HCT116 (cell line): ENCODE data around the gene C16orf78. TPM values are rescaled to one million over a fixed set of nuclear protein-coding genes. Genes with fewer than 3 reads are reported as not detected.

Experiments used
- ATAC-seq: fragments of 200-7000 bp; cut with Tn5 transposase; 2 replicates; pipeline ENCODE4 v1.9.1; 2020; ENCODE audit warnings: mild to moderate bottlenecking, moderate library complexity
- BruUV-seq: library from RNA; stranded (reverse); fragments of 400-500 nt; replicated peaks from 2 replicates; lab custom pipeline; 2021; lab: Mats Ljungman, UMichigan
- CTCF ChIA-PET: fragments of 300-600 bp; sonication (Branson Sonifier 250); formaldehyde crosslinking; loops from one replicate; lab custom pipeline; 2021; ENCODE audit warnings: antibody characterized with exemption; lab: Charles Lee
- POLR2A ChIA-PET: fragments of 300-600, 350-600 bp; sonication (Branson Sonifier 250); formaldehyde crosslinking; loops from one replicate; lab custom pipeline; 2021; ENCODE audit warnings: antibody characterized with exemption; lab: Charles Lee
- RAD21 ChIA-PET, 2 experiments: fragments of 300-600 bp; sonication (Branson Sonifier 250); formaldehyde crosslinking; loops; one replicate each; lab custom pipeline; 2023; ENCODE audit warnings: low total read pairs in 2 of 2; ENCODE audit not compliant: uncharacterized antibody in 2 of 2, unreplicated experiment in 2 of 2, low non-redundant PET in 1 of 2; lab: Charles Lee
- DNase-seq: peaks from one replicate; pipeline ENCODE4 v3.0.0-alpha.2; 2010; ENCODE audit warnings: low read depth, low spot score
- H2AFZ ChIP-seq: fragments of 200-600 bp; shearing (Covaris generic), sonication (generic); 2 replicates; pipeline ENCODE4 v1.6.1; 2017; ENCODE audit warnings: low read depth, mixed run types, mixed read lengths, antibody characterized with exemption, low read length; ENCODE audit not compliant: poor library complexity, severe bottlenecking
- H3K27ac ChIP-seq: 2 replicates; pipeline ENCODE4 v1.5.1; 2012; ENCODE audit warnings: low read depth, low read length
- H3K27me3 ChIP-seq: fragments of 200-600 bp; sonication (generic); 2 replicates; pipeline ENCODE4 v1.6.1; 2016; ENCODE audit warnings: mixed run types, low read length, mixed read lengths; ENCODE audit not compliant: insufficient read depth
- H3K36me3 ChIP-seq, 2 experiments: fragments of 200-500 bp in 1 of 2; fragments of 200-600 bp in 1 of 2; sonication (Bioruptor generic) in 1 of 2; sonication (generic) in 1 of 2; 2 replicates each; pipeline versions ENCODE4 v1.5.1 to v1.6.1; 2014 to 2016; ENCODE audit warnings: low read length in 2 of 2, inconsistent platforms in 1 of 2, mixed read lengths in 1 of 2, mixed run types in 1 of 2; ENCODE audit not compliant: insufficient read depth in 2 of 2, control insufficient read depth in 1 of 2
- H3K4me1 ChIP-seq, 2 experiments: fragments of 200-600 bp in 1 of 2; sonication (generic) in 1 of 2; 2 replicates each; pipeline versions ENCODE4 v1.5.1 to v1.6.1; 2012 to 2017; ENCODE audit warnings: low read length in 2 of 2, inconsistent platforms in 1 of 2, mild to moderate bottlenecking in 1 of 2, mixed read lengths in 1 of 2, mixed run types in 1 of 2, moderate library complexity in 1 of 2; ENCODE audit not compliant: insufficient read depth in 2 of 2, control insufficient read depth in 1 of 2
- H3K4me2 ChIP-seq: fragments of 200-600 bp; sonication (generic); 2 replicates; pipeline ENCODE4 v1.6.1; 2017; ENCODE audit warnings: mixed run types, low read length, mixed read lengths
- H3K4me3 ChIP-seq, 2 experiments: fragments of 200-600 bp in 1 of 2; sonication (generic) in 1 of 2; replicated peaks in 1 of 2; 2 replicates each; pipeline ENCODE4 v1.5.1; 2011 to 2016; ENCODE audit warnings: low read length in 2 of 2, control low read depth in 1 of 2, low read depth in 1 of 2, mild to moderate bottlenecking in 1 of 2, mixed read lengths in 1 of 2, mixed run types in 1 of 2
- H3K79me2 ChIP-seq: fragments of 200-600 bp; sonication (generic); 2 replicates; pipeline ENCODE4 v1.6.1; 2017; ENCODE audit warnings: mild to moderate bottlenecking, mixed run types, low read length, moderate library complexity, mixed read lengths; ENCODE audit not compliant: insufficient read depth
- H3K9ac ChIP-seq: fragments of 200-600 bp; sonication (generic); 2 replicates; pipeline ENCODE4 v1.6.1; 2016; ENCODE audit warnings: low read length, mixed read lengths
- H3K9me2 ChIP-seq: fragments of 200-600 bp; sonication (generic), shearing (Covaris generic); 2 replicates; pipeline ENCODE4 v1.6.1; 2017; ENCODE audit warnings: mixed run types, mild to moderate bottlenecking, moderate library complexity; ENCODE audit not compliant: insufficient read depth
- H3K9me3 ChIP-seq, 2 experiments: fragments of 200-500 bp in 1 of 2; fragments of 200-600 bp in 1 of 2; sonication (Bioruptor generic) in 1 of 2; sonication (generic) in 1 of 2; 2 replicates each; pipeline ENCODE4 v1.6.1; 2014 to 2017; ENCODE audit warnings: low read length in 2 of 2, mixed read lengths in 2 of 2, inconsistent platforms in 1 of 2, low read depth in 1 of 2, mild to moderate bottlenecking in 1 of 2, mixed run types in 1 of 2, moderate library complexity in 1 of 2; ENCODE audit not compliant: control insufficient read depth in 1 of 2, insufficient read depth in 1 of 2
- H4K20me1 ChIP-seq: fragments of 200-600 bp; sonication (generic), shearing (Covaris generic); 2 replicates; pipeline ENCODE4 v1.6.1; 2017; ENCODE audit warnings: mixed run types, mild to moderate bottlenecking, moderate library complexity; ENCODE audit not compliant: insufficient read depth
- CBX3 ChIP-seq: IDR thresholded peaks from 2 replicates; pipeline ENCODE4 v1.6.1; 2012; ENCODE audit warnings: low read depth
- CEBPB ChIP-seq: IDR thresholded peaks from 2 replicates; pipeline ENCODE4 v1.6.1; 2012; ENCODE audit warnings: low read depth
- EGR1 ChIP-seq: IDR thresholded peaks from 2 replicates; pipeline ENCODE4 v1.6.1; 2012; ENCODE audit warnings: low read depth
- EZH2phosphoT487 ChIP-seq: fragments of 200-600 bp; IDR thresholded peaks from 2 replicates; pipeline ENCODE4 v1.6.1; 2018; ENCODE audit warnings: antibody characterized with exemption, borderline replicate concordance
- FOSL1 ChIP-seq: IDR thresholded peaks from 2 replicates; pipeline ENCODE4 v1.6.1; 2012; ENCODE audit warnings: low read depth
- POLR2A ChIP-seq: IDR thresholded peaks from 2 replicates; pipeline ENCODE4 v1.7.0; 2011; ENCODE audit warnings: borderline replicate concordance; ENCODE audit not compliant: insufficient read depth, insufficient read length; ENCODE audit errors: extremely low read depth
- SP1 ChIP-seq: IDR thresholded peaks from 2 replicates; pipeline ENCODE4 v1.6.1; 2012; ENCODE audit warnings: low read depth
- TCF7L2 ChIP-seq: IDR thresholded peaks from 2 replicates; pipeline ENCODE4 v1.7.0; 2011; ENCODE audit warnings: borderline replicate concordance, inconsistent platforms; ENCODE audit not compliant: insufficient read depth, insufficient read length; ENCODE audit errors: extremely low read depth
- ZFX ChIP-seq: fragments of 450-650 bp; IDR thresholded peaks from 2 replicates; pipeline ENCODE4 v1.6.1; 2017
- ZNF274 ChIP-seq: fragments of 200-500 bp; sonication (Bioruptor generic); IDR thresholded peaks from 2 replicates; pipeline ENCODE4 v1.6.1; 2014; ENCODE audit warnings: mild to moderate bottlenecking, low read depth, low read length, inconsistent platforms
- intact Hi-C: fragments of 100-400 bp; cut with micrococcal nuclease; formaldehyde crosslinking; loops from 2 replicates; pipeline ENCODE4 v1.10.0; 2022
- total RNA-seq: library from RNA; stranded (reverse); gene quantifications from one replicate; pipeline ENCODE4 v1.2.1, GENCODE V29; 2021; ENCODE audit not compliant: unreplicated experiment
- TF ChIP-seq, protein P1 (sequence below), 3 experiments: fragments of 200-600 bp in 1 of 3; sonication (generic) in 1 of 3; IDR thresholded peaks in 2 of 3; conservative IDR thresholded peaks in 1 of 3; 2 replicates each; pipeline ENCODE4 v1.5.1; 2012 to 2017; ENCODE audit warnings: low read depth in 2 of 3, low read length in 2 of 3, antibody characterized with exemption in 1 of 3, borderline replicate concordance in 1 of 3, control low read depth in 1 of 3, mild to moderate bottlenecking in 1 of 3, mixed read lengths in 1 of 3, mixed run types in 1 of 3, moderate library complexity in 1 of 3; ENCODE audit not compliant: insufficient read depth in 1 of 3
- TF ChIP-seq, protein P2 (sequence below): IDR thresholded peaks from 2 replicates; pipeline ENCODE4 v1.6.1; 2011; ENCODE audit warnings: mild to moderate bottlenecking, low read length, moderate library complexity; ENCODE audit not compliant: insufficient replicate concordance; ENCODE audit errors: extremely low read depth

The C16orf78 gene
- total RNA-seq, 1 experiment from 2014 or later, result not detected

GRCh38 chr16:49378238-49378637 is 4.6 kb downstream of the C16orf78 start:
- no TSS peak for BruUV-seq
- no peaks in the 10 kb centered on the region for H3K9me2 ChIP-seq
- no peak for ATAC-seq
- RAD21 ChIA-PET, result no interaction called here
- no peak for TF ChIP-seq CEBPB
- no peak for TF ChIP-seq SP1
- no peak for TF ChIP-seq ZFX
- TF ChIP-seq CBX3, result no peak
- TF ChIP-seq POLR2A, result no peak
- no peak for TF ChIP-seq EZH2phosphoT487
- TF ChIP-seq, all 23 proteins: peak for 0
- Histone ChIP-seq H3K4me3 (no peak overlapping the region), H3K27me3 (peaks cover 10% of the 10 kb centered on the region), H3K9ac (no peak overlapping the region), H3K27ac (no peak overlapping the region), H3K4me1 (no peaks in the 10 kb centered on the region), H3K9me3 (no peaks in the 10 kb centered on the region), H2AFZ (no peak overlapping the region), H3K4me2 (no peak overlapping the region), H3K36me3 (no peaks in the 10 kb centered on the region), H4K20me1 (no peaks in the 10 kb centered on the region), H3K79me2 (no peaks in the 10 kb centered on the region)
- no peak for DNase-seq
- intact Hi-C loops, result no loop called here
- ChIA-PET POLR2A (no interaction called here), CTCF (no interaction called here)

DNA sequence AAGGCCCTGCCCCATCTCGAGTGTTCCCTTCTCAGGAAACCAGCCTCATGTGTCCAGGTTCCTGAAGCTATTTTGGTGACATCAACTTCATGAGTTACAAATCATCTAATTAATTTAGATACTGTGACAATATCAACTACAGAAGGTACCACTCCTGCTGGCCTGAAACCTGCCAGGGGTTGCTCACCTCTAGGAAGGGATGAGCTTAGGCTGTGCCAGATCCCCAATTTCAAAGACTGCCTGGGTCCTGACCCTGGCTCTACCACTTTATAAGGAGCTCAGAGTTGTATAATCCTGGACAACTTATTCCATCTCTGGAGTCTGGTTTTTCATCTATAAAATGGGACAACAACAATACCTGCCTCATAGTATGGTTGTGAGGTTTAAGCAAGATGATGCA is 5.2 kb downstream of the C16orf78 start:
- H3K4me3 ChIP-seq, result no peak overlapping the region
- ATAC-seq (no peak), DNase-seq (no peak)
- H3K9ac ChIP-seq, result no peak overlapping the region
- BruUV-seq, result no TSS peak
- intact Hi-C loops, result no loop called here
- no peak overlapping the region for H3K4me2 ChIP-seq
- peaks cover 10% of the 10 kb centered on the region for H3K27me3 ChIP-seq
- ChIA-PET CTCF (no interaction called here), POLR2A (no interaction called here), RAD21 (no interaction called here)
- H3K4me1 ChIP-seq, result no peaks in the 10 kb centered on the region
- no peak for TF ChIP-seq TCF7L2
- TF ChIP-seq, protein P1, sequence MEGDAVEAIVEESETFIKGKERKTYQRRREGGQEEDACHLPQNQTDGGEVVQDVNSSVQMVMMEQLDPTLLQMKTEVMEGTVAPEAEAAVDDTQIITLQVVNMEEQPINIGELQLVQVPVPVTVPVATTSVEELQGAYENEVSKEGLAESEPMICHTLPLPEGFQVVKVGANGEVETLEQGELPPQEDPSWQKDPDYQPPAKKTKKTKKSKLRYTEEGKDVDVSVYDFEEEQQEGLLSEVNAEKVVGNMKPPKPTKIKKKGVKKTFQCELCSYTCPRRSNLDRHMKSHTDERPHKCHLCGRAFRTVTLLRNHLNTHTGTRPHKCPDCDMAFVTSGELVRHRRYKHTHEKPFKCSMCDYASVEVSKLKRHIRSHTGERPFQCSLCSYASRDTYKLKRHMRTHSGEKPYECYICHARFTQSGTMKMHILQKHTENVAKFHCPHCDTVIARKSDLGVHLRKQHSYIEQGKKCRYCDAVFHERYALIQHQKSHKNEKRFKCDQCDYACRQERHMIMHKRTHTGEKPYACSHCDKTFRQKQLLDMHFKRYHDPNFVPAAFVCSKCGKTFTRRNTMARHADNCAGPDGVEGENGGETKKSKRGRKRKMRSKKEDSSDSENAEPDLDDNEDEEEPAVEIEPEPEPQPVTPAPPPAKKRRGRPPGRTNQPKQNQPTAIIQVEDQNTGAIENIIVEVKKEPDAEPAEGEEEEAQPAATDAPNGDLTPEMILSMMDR (IDR thresholded peaks at IDR 0.05 in 2 of 3, conservative IDR thresholded peaks at IDR 0.05 in 1 of 3; ENCODE audit: borderline replicate concordance in 1 of 3, insufficient read depth in 1 of 3, low read depth in 2 of 3, low read length in 2 of 3), result no peak
- TF ChIP-seq EGR1, result no peak
- TF ChIP-seq FOSL1, result no peak
- no peak for TF ChIP-seq ZNF274
- TF ChIP-seq, protein P2, sequence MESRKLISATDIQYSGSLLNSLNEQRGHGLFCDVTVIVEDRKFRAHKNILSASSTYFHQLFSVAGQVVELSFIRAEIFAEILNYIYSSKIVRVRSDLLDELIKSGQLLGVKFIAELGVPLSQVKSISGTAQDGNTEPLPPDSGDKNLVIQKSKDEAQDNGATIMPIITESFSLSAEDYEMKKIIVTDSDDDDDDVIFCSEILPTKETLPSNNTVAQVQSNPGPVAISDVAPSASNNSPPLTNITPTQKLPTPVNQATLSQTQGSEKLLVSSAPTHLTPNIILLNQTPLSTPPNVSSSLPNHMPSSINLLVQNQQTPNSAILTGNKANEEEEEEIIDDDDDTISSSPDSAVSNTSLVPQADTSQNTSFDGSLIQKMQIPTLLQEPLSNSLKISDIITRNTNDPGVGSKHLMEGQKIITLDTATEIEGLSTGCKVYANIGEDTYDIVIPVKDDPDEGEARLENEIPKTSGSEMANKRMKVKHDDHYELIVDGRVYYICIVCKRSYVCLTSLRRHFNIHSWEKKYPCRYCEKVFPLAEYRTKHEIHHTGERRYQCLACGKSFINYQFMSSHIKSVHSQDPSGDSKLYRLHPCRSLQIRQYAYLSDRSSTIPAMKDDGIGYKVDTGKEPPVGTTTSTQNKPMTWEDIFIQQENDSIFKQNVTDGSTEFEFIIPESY, result no peak
- H3K36me3 ChIP-seq, result no peaks in the 10 kb centered on the region
- H3K9me2 ChIP-seq, result no peaks in the 10 kb centered on the region
- H3K79me2 ChIP-seq, result no peaks in the 10 kb centered on the region
- no peaks in the 10 kb centered on the region for H4K20me1 ChIP-seq
- no peak overlapping the region for H3K27ac ChIP-seq
- H3K9me3 ChIP-seq, result no peaks in the 10 kb centered on the region
- H2AFZ ChIP-seq, result no peak overlapping the region
